Skeletal muscle satellite cell (primary cell): Measurements from ENCODE around the gene CEP192.

ENCODE experiments used
- H3K27me3 ChIP-seq: 2 replicates; pipeline ENCODE4 v1.7.0; 2013; ENCODE audit warnings: low read length; ENCODE audit not compliant: control insufficient read depth, insufficient read depth
- H3K36me3 ChIP-seq: 2 replicates; pipeline ENCODE4 v1.7.0; 2013; ENCODE audit warnings: mild to moderate bottlenecking, control low read depth, low read length; ENCODE audit not compliant: insufficient read depth
- H3K4me1 ChIP-seq: 2 replicates; pipeline ENCODE4 v1.7.0; 2013; ENCODE audit warnings: low read length; ENCODE audit not compliant: control insufficient read depth, insufficient read depth
- H3K4me2 ChIP-seq: 2 replicates; pipeline ENCODE4 v1.7.0; 2013; ENCODE audit warnings: mild to moderate bottlenecking, low read length
- H3K4me3 ChIP-seq: 2 replicates; pipeline ENCODE4 v1.7.0; 2013; ENCODE audit warnings: low read length
- H3K9ac ChIP-seq: 2 replicates; pipeline ENCODE4 v1.7.0; 2013; ENCODE audit warnings: mild to moderate bottlenecking, low read depth, low read length, moderate library complexity
- H3K9me3 ChIP-seq: replicated peaks from 2 replicates; pipeline ENCODE4 v1.7.0; 2013; ENCODE audit warnings: mild to moderate bottlenecking, control low read depth, low read length

Gene CEP192

GRCh38 chr18:13014232-13014631 lies 23.1 kb downstream of the CEP192 start:
- peaks cover 63% of the 10 kb centered on the region for H3K36me3 ChIP-seq
- H3K4me2 ChIP-seq, result no peak overlapping the region
- no peaks in the 10 kb centered on the region for H3K4me1 ChIP-seq
- no peak overlapping the region for H3K9ac ChIP-seq
- no peaks in the 10 kb centered on the region for H3K27me3 ChIP-seq
- H3K4me3 ChIP-seq, result no peak overlapping the region
- no peaks in the 10 kb centered on the region for H3K9me3 ChIP-seq

GRCh38 chr18:13014818-13015217 lies 23.7 kb downstream of the CEP192 start:
- Histone ChIP-seq H3K27me3 (no peaks in the 10 kb centered on the region), H3K4me2 (no peak overlapping the region), H3K9ac (no peak overlapping the region), H3K4me1 (no peaks in the 10 kb centered on the region), H3K36me3 (peaks cover 58% of the 10 kb centered on the region), H3K9me3 (no peaks in the 10 kb centered on the region), H3K4me3 (no peak overlapping the region)

GRCh38 chr18:13017247-13017875 lies 26.2 kb downstream of the CEP192 start:
- Histone ChIP-seq H3K9ac (no peak overlapping the region), H3K36me3 (peaks cover 57% of the 10 kb centered on the region), H3K4me3 (no peak overlapping the region), H3K27me3 (no peaks in the 10 kb centered on the region), H3K4me2 (no peak overlapping the region), H3K9me3 (no peaks in the 10 kb centered on the region), H3K4me1 (no peaks in the 10 kb centered on the region)

GRCh38 chr18:13018374-13018773 lies 27.2 kb downstream of the CEP192 start:
- no peaks in the 10 kb centered on the region for H3K27me3 ChIP-seq
- no peak overlapping the region for H3K4me2 ChIP-seq
- no peaks in the 10 kb centered on the region for H3K4me1 ChIP-seq
- no peak overlapping the region for H3K9ac ChIP-seq
- H3K36me3 ChIP-seq, result peaks cover 57% of the 10 kb centered on the region
- H3K4me3 ChIP-seq, result no peak overlapping the region
- no peaks in the 10 kb centered on the region for H3K9me3 ChIP-seq

- H3K27me3 ChIP-seq, result no peaks in the 10 kb centered on the region
- H3K4me3 ChIP-seq, result no peak overlapping the region
- no peaks in the 10 kb centered on the region for H3K4me1 ChIP-seq
- no peaks in the 10 kb centered on the region for H3K9me3 ChIP-seq
- no peak overlapping the region for H3K4me2 ChIP-seq
- H3K9ac ChIP-seq, result no peak overlapping the region
- H3K36me3 ChIP-seq, result peaks cover 48% of the 10 kb centered on the region
Observed at GRCh38 chr18:13019301-13019700, 28.1 kb downstream of the CEP192 start.

- peaks cover 9% of the 10 kb centered on the region for H3K4me1 ChIP-seq
- no peak overlapping the region for H3K4me2 ChIP-seq
- peaks cover 33% of the 10 kb centered on the region for H3K36me3 ChIP-seq
- no peak overlapping the region for H3K9ac ChIP-seq
- no peak overlapping the region for H3K4me3 ChIP-seq
- no peaks in the 10 kb centered on the region for H3K27me3 ChIP-seq
- no peaks in the 10 kb centered on the region for H3K9me3 ChIP-seq
Observed at GRCh38 chr18:13022644-13023043, 31.5 kb downstream of the CEP192 start.

- Histone ChIP-seq H3K4me2 (no peak overlapping the region), H3K9me3 (no peaks in the 10 kb centered on the region), H3K36me3 (peaks cover 33% of the 10 kb centered on the region), H3K27me3 (no peaks in the 10 kb centered on the region), H3K4me1 (peaks cover 9% of the 10 kb centered on the region), H3K4me3 (no peak overlapping the region), H3K9ac (no peak overlapping the region)
Observed at GRCh38 chr18:13025233-13025632, 34.1 kb downstream of the CEP192 start.

GRCh38 chr18:13026583-13027270 lies 35.6 kb downstream of the CEP192 start:
- no peak overlapping the region for H3K4me2 ChIP-seq
- H3K27me3 ChIP-seq, result no peaks in the 10 kb centered on the region
- H3K36me3 ChIP-seq, result peaks cover 38% of the 10 kb centered on the region
- no peak overlapping the region for H3K4me3 ChIP-seq
- H3K9me3 ChIP-seq, result no peaks in the 10 kb centered on the region
- peaks cover 9% of the 10 kb centered on the region for H3K4me1 ChIP-seq
- H3K9ac ChIP-seq, result no peak overlapping the region

GRCh38 chr18:13028869-13029268 lies 37.7 kb downstream of the CEP192 start:
- peaks cover 49% of the 10 kb centered on the region for H3K36me3 ChIP-seq
- no peak overlapping the region for H3K9ac ChIP-seq
- no peak overlapping the region for H3K4me2 ChIP-seq
- H3K27me3 ChIP-seq, result no peaks in the 10 kb centered on the region
- peaks cover 9% of the 10 kb centered on the region for H3K4me1 ChIP-seq
- no peak overlapping the region for H3K4me3 ChIP-seq
- no peaks in the 10 kb centered on the region for H3K9me3 ChIP-seq

- no peaks in the 10 kb centered on the region for H3K27me3 ChIP-seq
- H3K4me2 ChIP-seq, result no peak overlapping the region
- H3K9me3 ChIP-seq, result no peaks in the 10 kb centered on the region
- peaks cover 52% of the 10 kb centered on the region for H3K36me3 ChIP-seq
- H3K4me1 ChIP-seq, result peaks cover 8% of the 10 kb centered on the region
- no peak overlapping the region for H3K9ac ChIP-seq
- no peak overlapping the region for H3K4me3 ChIP-seq
Observed at GRCh38 chr18:13032173-13032572, 41.0 kb downstream of the CEP192 start.

GRCh38 chr18:13035249-13035914 lies 44.2 kb downstream of the CEP192 start:
- Histone ChIP-seq H3K9me3 (no peaks in the 10 kb centered on the region), H3K9ac (no peak overlapping the region), H3K4me2 (no peak overlapping the region), H3K27me3 (no peaks in the 10 kb centered on the region), H3K36me3 (peaks cover 42% of the 10 kb centered on the region), H3K4me3 (no peak overlapping the region), H3K4me1 (peaks cover 10% of the 10 kb centered on the region)
